HG02678 (cell line): ENCODE results near the gene MYDGF.
"Not testable (repeated sequence)": the region's sequence is repeated elsewhere in the genome, so short reads cannot be mapped to it uniquely, and the experiment has no call there.

Experiments
- ATAC-seq: cut with Tn5 transposase; IDR thresholded peaks from one replicate; pipeline ENCODE4 v1.9.1; 2021; ENCODE audit warnings: mild to moderate bottlenecking, moderate library complexity; ENCODE audit not compliant: unreplicated experiment

The MYDGF gene

GRCh38 chr19:4669723-4670480 is at the start of gene MYDGF:
TSS of gene MYDGF (minus strand) at chr19:4670342. CDS start at chr19:4670334, 8 bp downstream.
- ATAC-seq, result peak; percentile 98

GRCh38 chr19:4719499-4719866 is 49.3 kb upstream of the MYDGF start:
- no peak for ATAC-seq

GRCh38 chr19:4717966-4718701 is 48.0 kb upstream of the MYDGF start:
- ATAC-seq, result no peak

- no peak for ATAC-seq
Measured at GRCh38 chr19:4717191-4717965, 47.2 kb upstream of the MYDGF start.

- ATAC-seq, result no peak
Measured at GRCh38 chr19:4715529-4716221, 45.5 kb upstream of the MYDGF start.

- not testable (repeated sequence) for ATAC-seq
Measured at GRCh38 chr19:4715178-4715528, 45.0 kb upstream of the MYDGF start.

- no peak for ATAC-seq
Measured at GRCh38 chr19:4714016-4714415, 43.9 kb upstream of the MYDGF start.

GRCh38 chr19:4713384-4713951 is 43.3 kb upstream of the MYDGF start:
- no peak for ATAC-seq

GRCh38 chr19:4712771-4713170 is 42.6 kb upstream of the MYDGF start:
- no peak for ATAC-seq

- no peak for ATAC-seq
Measured at GRCh38 chr19:4711211-4711610, 41.1 kb upstream of the MYDGF start.

GRCh38 chr19:4710281-4710600 is 40.1 kb upstream of the MYDGF start:
- ATAC-seq, result no peak

- ATAC-seq, result no peak
Measured at GRCh38 chr19:4709440-4710280, 39.5 kb upstream of the MYDGF start.

GRCh38 chr19:4707956-4708650 is 38.0 kb upstream of the MYDGF start:
- no peak for ATAC-seq

- no peak for ATAC-seq
Measured at GRCh38 chr19:4707322-4707721, 37.2 kb upstream of the MYDGF start.

- no peak for ATAC-seq
Measured at GRCh38 chr19:4705413-4706131, 35.4 kb upstream of the MYDGF start.

GRCh38 chr19:4704317-4704673 is 34.2 kb upstream of the MYDGF start:
- no peak for ATAC-seq

- no peak for ATAC-seq
Measured at GRCh38 chr19:4703671-4704316, 33.7 kb upstream of the MYDGF start.

- ATAC-seq, result no peak
Measured at GRCh38 chr19:4702764-4703163, 32.6 kb upstream of the MYDGF start.
